Middle frontal gyrus (tissue), 1 donor: ENCODE data around the gene RBM41.
A peak's percentile ranks its signal among the peaks of the same experiment; 100 is the strongest.
"Not testable (repeated sequence)": the region's sequence is repeated elsewhere in the genome, so short reads cannot be mapped to it uniquely, and the experiment has no call there.

Source experiments
- DNase-seq: peaks from one replicate; pipeline ENCODE4 v3.0.0-alpha.2; 2015; ENCODE audit warnings: low spot score; ENCODE audit errors: extremely low spot score

RBM41 gene

GRCh38 chrX:107118322-107119147 is at the start of gene RBM41:
Gene RBM41, minus strand, starts transcription at chrX:107118822. Its CDS starts 49 bp downstream, at chrX:107118773.
- peak; percentile 75 for DNase-seq

DNA sequence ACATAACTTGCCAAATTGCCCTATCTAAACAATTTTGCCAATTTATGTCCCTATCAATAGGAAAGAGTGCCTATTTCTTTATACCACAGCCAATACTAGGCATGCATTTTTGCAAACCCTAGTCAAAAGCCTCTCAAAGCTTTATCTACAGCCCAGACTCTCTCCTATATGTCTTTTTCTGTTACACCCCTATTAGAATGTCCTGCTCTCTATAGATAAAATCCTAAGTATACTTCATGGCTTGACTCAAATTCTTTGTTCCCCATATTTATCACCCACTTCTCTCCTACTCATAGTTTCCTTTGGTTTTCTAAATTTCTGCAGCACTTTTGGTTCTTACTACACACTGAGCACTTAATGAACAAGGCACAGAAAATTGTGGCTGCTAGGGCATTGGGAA is 49.6 kb upstream of the RBM41 start:
- no peak for DNase-seq

DNA sequence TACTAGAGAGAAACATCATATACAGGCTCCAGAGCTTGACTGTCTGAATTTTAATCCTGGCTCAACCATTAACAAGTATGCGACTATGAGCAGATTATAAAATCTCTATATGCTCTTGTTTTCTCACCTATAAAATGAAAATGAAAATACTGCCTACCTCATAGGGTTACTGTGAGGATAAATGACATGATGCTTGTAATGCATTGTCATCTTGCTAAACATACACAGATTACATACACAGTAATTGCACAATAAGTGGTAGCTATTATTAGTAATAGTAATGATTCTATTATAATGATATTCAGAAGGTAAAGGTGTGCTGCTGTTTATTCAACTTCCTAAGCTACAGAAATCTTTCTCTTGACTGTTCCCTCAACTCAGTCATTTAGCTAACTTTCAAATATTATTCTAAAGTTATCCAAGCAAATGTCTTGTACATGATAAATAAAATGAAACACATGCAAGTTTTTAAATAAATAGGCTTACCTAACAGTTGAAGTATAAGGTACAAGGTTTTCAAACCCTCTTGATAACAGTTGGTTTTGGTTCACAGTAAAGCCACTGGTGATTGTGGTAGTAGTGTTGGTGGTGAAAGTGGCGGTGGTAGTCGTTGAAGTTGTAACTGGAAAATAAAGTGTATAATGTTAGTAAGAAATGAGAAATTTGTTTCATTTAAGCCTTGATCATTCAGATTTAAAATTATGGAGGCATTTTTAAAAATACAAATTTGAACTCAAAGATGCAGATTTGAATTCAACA is 48.7 kb upstream of the RBM41 start:
- DNase-seq: no peak

GRCh38 chrX:107157618-107158017 is 39.0 kb upstream of the RBM41 start:
- DNase-seq: not testable (repeated sequence)

DNA sequence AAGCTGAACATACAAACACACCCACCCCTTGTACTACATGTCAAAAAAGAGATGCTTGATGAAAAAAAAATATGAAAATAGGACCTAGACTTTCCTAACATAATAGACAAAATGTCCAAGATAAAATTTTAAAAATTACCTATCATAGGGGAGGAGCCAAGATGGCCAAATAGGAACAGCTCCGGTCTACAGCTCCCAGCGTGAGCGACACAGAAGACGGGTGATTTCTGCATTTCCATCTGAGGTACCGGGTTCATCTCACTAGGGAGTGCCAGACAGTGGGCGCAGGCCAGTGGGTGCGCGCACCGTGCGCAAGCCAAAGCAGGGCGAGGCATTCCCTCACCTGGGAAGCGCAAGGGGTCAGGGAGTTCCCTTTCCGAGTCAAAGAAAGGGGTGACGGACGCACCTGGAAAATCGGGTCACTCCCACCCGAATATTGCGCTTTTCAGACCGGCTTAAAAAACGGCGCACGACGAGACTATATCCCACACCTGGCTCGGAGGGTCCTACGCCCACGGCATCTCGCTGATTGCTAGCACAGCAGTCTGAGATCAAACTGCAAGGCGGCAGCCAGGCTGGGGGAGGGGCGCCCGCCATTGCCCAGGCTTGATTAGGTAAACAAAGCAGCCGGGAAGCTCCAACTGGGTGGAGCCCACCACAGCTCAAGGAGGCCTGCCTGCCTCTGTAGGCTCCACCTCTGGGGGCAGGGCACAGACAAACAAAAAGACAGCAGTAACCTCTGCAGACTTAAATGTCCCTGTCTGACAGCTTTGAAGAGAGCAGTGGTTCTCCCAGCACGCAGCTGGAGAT is 37.2 kb upstream of the RBM41 start:
- not testable (repeated sequence) for DNase-seq

GRCh38 chrX:107154787-107155620 is 36.4 kb upstream of the RBM41 start:
- no peak for DNase-seq

- no peak for DNase-seq
Observed at GRCh38 chrX:107153005-107153404, 34.4 kb upstream of the RBM41 start.

GRCh38 chrX:107146670-107147069 is 28.0 kb upstream of the RBM41 start:
- no peak for DNase-seq

DNA sequence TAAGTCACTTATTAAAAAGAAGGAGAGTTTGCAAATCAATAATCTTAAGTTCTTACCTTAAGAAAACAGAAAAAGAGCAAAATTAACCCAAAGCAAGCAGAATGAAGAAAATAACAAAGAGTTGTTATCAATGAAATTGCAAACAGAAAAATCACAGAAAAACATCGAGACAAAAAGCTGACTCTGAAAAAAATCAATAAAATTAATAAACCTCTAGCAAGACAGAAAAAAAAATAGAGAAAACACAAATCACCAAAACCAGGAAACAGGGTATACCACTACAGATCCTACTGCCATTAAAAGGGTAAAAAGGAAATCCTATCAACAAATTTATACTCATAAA is 17.3 kb upstream of the RBM41 start:
- no peak for DNase-seq

DNA sequence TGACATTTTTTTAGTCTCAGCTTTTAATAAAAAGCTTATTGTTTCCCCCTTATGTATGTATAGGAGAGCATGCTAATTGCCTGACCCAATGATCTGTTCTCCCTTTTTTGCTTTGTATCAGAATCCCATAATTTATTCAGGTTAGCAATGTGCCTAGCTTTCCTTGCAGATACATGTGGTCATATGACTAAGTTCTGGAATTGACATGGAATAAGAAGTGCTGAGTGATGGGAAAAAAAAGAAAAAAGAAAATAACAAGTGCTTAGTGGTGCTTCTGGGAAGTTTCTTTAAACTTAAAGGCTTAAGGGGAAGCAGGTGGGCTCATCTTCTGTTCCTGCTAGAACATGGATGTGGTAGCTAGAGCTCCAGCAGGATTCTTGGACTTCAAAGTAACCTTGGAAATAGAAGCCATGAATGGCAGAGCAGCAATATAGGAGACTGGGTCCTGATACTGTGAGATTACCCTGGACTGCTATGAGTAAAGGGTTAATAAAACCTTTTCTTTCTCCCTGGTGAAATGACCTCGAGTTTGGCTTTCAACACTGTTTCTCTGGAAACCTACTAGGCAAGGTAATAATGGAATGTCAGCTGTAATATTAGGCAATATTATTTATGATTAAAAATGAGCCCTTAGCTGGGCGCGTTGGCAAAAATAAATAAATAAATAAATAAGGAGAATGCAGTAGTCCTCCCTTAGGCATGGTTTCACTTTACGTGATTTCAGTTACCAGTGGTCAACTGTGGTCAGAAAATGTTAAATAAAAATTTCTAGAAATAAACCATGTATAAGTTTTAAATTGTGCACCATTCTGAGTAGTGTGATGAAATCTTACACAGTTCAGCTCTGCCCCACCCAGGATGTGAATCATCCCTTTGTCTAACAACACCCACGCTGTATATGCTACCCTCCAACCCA is 16.7 kb upstream of the RBM41 start:
- no peak for DNase-seq

DNA sequence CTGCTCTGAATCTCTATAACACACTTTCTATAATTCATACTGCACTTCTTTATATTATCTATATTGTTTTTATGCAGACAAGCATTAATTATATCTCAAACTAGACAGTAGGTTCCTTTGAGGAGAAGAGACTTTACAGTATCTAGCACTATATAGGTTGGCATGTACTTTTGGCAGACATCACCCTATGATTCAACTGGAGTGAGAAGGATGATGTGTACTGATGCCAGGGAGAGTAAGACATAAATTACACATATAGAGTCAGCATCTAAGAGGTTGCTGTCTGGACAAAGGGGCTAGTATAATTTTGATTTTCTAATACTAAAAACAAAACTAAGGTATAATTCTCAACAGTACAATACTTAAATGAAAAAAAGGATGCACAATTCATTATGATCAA is 5.1 kb upstream of the RBM41 start:
- DNase-seq: no peak

GRCh38 chrX:107119283-107119682 is 661 bp upstream of the RBM41 start:
- no peak for DNase-seq

DNA sequence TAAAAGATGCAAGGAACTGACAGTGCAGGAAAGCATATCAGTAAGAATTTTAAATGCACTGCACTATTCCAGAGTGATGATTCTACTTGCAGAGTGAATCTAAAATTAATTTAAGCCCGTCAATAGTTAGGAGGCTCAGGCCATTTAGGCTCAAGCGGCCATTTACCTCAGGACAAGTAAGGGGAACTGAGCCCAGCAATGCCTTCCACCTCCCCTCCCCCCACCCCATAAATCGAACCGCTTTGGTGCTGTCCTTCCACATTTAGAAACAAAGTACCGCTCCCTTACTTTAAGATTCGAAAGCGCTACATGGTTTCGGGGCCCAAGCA is 665 bp downstream of the RBM41 start:
- no peak for DNase-seq

GRCh38 chrX:107107459-107107858 is 11.2 kb downstream of the RBM41 start:
- no peak for DNase-seq

GRCh38 chrX:107102980-107103379 is 15.6 kb downstream of the RBM41 start:
- no peak for DNase-seq

GRCh38 chrX:107076158-107076557 is 42.5 kb downstream of the RBM41 start:
- no peak for DNase-seq

GRCh38 chrX:107057731-107058130 is 60.9 kb downstream of the RBM41 start:
- DNase-seq: not testable (repeated sequence)

GRCh38 chrX:107054978-107055377 is 63.6 kb downstream of the RBM41 start:
- DNase-seq: no peak

DNA sequence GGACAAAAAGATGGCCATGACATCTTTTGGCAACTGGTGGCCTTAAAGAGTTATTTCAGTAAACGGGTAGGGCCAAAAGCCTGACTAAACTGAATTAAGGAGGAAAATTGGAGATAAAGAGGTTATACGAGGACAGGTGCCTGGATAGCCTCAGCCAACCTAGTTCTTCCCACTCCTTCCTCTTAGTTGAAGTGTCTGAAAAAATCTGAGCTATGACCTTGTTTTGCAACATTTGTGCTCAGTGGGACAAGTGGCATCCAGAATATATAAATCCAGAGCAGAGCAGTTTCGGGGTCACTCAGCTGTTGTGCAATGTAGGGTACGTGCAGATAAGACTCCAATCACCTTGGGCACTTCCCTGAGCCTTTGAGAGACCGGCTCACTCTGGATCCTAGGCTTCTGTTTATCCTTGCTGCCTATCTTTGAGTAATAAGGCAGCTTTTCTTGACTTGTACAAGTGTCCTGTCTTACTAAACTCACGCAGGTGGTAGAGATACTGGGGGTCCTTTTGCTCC is 68.4 kb downstream of the RBM41 start:
- DNase-seq: no peak

- no peak for DNase-seq
Observed at GRCh38 chrX:107047622-107048021, 71.0 kb downstream of the RBM41 start.
